Measurements from ENCODE around the gene ST6GALNAC3.

Gene ST6GALNAC3

GRCh38 chr1:76250271-76250670, 175.7 kb downstream of the ST6GALNAC3 start:
- DNase-seq (ENCODE audit: low read depth), result no peak

DNA sequence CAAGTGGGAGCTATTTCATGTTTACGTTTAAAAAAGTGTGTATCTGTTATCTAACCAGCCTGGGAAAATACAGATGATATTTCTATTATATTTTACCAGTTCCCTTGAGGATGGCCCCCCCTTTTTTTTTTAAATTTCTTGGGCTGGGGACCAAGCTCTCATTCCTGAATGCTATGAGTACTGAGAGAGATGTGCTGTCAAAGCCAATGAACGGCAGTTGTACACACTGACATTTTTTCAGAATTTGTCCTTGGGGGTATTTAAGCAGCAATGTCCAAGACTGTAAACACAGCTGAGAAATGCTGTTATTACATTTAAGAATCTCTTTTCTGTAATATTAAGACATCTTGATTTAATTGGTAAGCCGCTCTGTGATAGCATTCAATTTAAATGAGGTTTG, 177.9 kb downstream of the ST6GALNAC3 start:
- no peak for DNase-seq (ENCODE audit: low read depth)

DNA sequence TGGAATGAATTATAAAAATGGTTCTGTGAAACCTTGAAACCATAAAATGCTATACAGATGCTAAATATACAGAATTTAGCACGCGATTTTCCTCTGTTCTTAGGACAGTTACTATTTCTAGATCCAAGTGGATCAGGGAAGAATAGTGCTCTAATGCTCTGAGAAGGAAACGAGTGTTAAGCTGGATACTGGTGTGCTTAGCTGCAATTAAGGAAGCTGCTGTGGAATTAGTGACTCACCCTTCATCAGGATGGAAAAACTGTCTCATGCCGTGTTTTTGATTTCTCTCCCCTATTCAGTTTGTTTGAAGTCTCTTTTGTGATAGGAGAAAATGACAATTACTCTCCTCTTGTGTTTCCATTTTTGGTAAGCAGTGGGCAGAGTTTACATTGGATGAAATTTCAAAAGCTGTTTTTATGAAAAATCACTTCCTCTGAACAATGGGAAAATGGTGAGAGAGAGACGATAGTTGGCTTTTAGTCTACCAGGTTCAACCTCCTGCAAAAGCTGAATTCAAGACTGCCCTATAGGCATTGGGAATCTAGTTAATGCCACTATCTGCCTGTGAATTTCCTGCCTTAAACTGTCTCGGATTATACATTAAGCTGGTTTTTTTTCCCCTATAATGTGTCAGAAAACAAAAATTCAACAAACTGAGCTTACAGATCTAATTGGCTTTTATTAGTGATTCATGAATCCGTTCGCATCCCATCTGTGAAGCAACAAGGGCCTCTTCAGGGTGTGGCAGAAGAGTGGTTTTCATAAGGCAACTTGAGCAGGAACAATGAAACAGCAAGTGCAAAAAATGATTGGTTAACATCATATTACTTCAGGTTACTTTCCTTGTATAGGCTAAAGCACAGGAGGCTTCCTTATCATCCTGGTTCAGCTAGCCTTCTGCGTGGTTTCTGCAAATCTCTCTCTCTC, 179.8 kb downstream of the ST6GALNAC3 start:
- DNase-seq (ENCODE audit: low read depth), result no peak

GRCh38 chr1:76256289-76257223, 182.0 kb downstream of the ST6GALNAC3 start:
- no peak for DNase-seq (ENCODE audit: low read depth)

DNA sequence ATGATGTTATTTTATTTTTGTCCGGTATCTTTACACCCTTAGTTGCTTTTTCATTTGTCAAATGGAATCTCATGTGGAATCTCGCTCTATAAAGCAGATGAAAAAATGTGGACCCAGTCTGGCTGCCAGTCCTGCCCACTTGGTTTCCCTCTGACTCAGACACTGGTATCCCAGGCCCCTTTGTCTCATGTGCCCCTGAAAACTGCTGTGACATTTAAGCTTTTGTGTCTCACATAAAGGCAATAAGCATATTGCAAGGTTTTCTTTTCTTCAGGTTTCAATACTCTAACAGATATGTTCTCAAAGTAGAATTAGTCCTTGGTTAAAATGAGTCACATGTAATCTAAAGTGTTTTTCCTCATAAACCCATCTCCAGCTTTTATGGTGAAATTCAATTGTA, 183.3 kb downstream of the ST6GALNAC3 start:
- DNase-seq (ENCODE audit: low read depth), result no peak

DNA sequence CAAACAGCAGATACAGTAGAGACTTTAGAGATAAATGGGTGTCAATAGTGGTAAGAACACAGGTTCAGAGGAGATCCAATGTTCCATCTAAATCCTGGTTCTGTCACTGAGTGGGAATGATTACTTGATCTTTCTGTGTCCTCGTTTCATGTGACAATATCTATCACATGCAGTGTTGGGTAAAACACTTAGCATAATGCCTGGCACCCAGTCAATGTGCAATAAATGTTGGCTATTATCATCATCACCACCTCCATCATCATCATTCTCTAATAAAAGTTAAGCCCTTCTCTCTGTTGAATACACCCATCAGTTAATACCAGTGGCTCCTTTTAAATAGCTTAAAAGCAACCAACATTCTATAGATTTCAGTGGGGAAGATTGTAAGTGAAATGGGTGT, 184.7 kb downstream of the ST6GALNAC3 start:
- no peak for DNase-seq (ENCODE audit: low read depth)

DNA sequence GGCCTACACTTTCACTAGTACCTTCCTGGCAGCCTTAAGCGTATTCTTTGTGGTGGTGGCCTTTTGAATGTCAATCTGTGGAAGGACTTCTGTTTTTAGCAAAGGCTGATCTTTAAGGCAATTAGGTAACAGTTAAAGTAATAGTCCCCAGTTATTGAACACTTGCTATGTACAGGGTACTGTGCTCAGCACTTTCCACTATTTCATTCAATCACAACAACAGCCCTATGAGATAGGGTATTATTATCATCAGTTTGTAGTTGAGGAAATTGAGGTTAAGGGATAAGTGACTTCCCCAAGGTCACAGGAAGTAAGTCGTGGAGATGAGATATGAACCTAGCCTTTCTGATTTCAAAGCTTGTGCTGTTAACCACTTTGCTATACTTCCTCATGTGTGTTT, 185.7 kb downstream of the ST6GALNAC3 start:
- DNase-seq (ENCODE audit: low read depth), result no peak

DNA sequence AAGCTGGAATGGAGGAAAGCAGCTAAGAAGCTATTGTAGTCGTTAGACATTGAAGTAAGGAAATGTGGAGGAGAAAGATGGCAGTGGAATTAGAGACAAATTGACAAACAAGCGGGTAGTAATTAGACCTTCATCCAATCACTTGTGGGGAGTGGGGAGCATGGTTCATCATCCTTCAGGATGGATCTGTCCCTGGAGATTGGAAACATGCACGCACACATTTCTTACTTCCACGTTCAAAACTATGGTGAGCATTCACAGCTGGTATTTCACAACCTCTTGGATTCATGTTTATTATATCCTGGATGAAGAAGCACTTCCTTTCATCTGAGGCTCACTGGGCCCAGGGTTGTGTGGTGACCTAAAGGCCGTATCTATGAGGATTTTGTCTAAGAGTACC, 188.1 kb downstream of the ST6GALNAC3 start:
- no peak for DNase-seq (ENCODE audit: low read depth)

GRCh38 chr1:76264642-76265041, 190.1 kb downstream of the ST6GALNAC3 start:
- DNase-seq (ENCODE audit: low read depth), result no peak

DNA sequence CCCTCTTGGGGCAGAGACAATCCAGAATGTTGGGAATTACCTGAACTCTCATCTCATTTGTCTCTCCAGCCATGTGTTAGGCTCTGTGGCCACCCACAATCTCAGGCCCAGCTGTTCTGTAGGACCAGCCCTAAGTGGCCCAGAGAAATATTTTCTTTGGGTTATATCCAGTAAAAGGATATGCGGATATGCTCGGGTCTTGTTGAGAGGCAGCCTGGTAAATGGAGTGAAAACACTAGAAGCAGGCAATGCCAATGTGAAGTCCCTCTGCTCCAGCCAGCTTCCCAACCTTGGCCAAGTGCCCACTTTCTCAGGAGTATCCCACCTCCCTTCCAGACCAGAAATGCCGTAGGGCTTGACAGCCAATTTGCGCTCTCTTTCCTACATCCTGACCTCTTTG, 192.2 kb downstream of the ST6GALNAC3 start:
- no peak for DNase-seq (ENCODE audit: low read depth)

GRCh38 chr1:76267631-76268030, 193.1 kb downstream of the ST6GALNAC3 start:
- no peak for DNase-seq (ENCODE audit: low read depth)

- DNase-seq (ENCODE audit: low read depth), result no peak
Measured at GRCh38 chr1:76268341-76268740, 193.8 kb downstream of the ST6GALNAC3 start.

DNA sequence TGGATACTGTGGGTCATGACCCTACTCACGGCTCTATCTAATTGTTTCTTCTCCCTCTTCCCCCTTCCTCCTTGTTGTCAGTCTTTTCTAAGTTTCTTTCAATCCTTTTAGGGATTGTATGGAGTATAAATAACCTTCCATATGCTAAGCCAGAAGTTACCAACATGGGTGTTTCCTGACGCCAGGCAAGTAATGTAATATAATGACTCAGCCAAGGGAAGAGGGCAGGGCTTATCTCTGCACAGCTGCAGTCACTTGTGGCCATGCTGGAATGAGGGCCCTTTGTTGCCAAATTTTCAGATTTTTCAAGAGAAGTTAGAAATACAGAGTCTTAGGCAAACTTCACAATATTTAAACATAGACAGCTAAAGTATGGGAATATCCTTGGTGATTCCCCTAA, 194.6 kb downstream of the ST6GALNAC3 start:
- DNase-seq (ENCODE audit: low read depth), result no peak

DNA sequence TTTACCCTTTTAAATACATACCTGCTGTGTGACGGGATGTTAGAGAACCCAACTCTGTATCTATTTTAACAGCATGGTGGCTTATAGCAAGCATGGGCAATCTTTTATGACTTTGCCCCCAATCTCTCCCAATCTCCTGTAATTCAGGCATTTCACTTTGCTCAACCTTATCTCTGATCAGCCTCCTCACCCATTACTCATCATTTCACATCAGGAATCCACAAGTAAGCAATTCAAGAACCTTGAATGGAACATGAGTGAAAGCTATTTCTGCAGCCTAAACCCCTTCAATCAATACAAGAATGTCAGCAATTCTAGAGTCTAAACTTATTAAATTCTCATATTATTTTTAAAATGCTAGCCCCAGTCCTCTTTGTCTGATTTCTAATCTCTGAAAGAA, 199.8 kb downstream of the ST6GALNAC3 start:
- DNase-seq (ENCODE audit: low read depth), result no peak

DNA sequence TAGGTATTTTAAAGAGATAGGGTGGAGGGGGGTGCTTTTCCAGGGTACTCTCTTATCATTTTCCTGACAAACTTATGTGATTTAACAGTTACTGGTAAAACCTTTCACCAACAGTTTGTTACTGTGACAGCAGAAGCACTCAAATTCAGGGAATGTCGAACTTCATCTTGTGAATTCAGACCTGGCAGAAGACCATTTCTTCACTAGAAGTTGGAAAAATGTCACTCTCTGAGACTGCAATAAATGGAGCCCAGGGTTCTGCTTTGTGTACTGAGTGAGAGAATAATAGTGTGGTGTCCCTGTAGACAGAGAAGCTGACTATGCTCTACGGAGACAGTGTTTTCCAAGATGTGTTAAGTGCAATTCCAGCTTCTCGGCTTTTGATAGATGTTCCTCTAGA, 200.2 kb downstream of the ST6GALNAC3 start:
- no peak for DNase-seq (ENCODE audit: low read depth)

- DNase-seq (ENCODE audit: low read depth), result no peak
Measured at GRCh38 chr1:76278711-76279100, 204.2 kb downstream of the ST6GALNAC3 start.

- no peak for DNase-seq (ENCODE audit: low read depth)
Measured at GRCh38 chr1:76279101-76279748, 204.7 kb downstream of the ST6GALNAC3 start.

DNA sequence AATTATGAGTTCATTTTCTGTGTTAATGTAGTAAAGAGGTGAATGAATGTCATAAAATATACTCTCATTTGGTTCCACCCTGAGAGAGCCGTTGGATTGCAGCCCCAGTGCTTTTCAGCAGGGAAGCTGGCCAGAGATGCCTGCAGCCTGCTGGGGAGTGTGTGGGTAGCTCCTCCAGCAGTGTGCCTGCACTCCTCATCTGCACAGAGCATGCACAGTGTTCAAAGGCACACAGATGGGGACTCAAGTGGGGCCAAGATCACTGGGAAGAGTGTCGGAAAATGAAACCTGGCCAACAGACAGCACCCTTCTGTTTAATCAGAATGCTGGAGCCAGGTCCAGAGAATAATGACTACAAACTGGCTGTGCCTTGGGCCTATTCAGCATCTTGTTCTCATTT, 206.8 kb downstream of the ST6GALNAC3 start:
- no peak for DNase-seq (ENCODE audit: low read depth)

DNA sequence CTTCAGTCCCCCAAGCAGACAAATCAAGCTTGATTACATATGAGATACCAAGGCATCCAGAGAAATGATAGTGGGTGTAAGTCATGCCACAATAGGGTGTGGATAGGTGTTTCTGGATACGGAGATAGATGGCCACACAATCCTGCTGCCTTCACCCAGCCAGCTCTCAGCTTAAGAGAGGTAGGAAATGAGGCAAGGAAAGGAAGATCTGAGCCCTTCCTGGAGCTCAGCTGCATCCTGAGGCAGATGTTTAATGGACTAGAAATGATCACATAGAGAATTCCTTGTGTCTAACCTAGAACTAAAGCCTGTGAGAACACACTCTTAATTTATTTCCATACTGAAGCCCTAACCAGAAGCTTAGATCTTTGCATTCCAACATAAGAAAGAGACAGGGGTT, 210.3 kb downstream of the ST6GALNAC3 start:
- no peak for DNase-seq (ENCODE audit: low read depth)

DNA sequence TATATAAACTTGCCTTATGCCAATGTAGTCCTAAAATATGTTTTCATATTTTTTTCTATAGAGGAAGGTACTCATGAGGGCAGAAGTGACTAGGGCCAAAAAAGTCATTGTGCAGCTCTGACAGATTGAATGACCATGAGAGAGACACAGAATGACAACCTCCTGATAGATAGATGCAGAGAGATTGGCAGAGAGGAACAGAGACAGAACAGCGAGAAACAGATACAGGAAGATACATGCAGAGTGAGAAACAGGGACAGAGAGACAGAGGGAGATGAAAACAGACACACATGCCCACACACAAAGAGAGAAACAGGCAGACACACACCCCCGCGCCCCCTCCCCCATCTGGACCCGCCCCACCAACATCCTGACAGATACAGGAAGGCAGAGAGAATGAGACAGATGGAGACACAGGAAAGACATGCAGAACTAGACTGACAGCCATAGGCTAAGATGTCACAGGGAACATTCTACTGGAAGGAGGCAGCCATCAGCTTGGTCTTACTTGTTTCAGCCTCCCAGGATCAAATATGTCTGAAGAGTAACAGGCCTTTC, 211.1 kb downstream of the ST6GALNAC3 start:
- DNase-seq (ENCODE audit: low read depth), result peak; percentile 20

DNA sequence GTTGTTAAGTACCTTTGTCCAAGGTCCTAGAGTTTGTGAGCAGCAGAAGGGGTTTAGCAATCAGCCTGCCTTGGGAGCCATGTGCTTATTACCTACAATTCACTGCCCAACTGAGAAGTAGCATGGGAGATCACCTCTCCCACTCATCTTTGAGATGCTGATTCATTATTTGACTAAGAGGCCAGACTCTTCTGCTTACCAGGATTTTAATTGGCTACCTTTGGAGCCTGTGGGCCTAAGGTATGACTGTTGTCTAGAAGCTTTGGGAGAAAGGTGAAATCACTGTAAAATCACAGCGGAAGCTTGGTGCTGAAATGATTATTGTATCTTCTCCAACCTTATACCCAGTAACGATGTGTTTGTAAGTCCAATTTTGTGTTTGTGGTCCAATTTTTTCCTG, 213.4 kb downstream of the ST6GALNAC3 start:
- no peak for DNase-seq (ENCODE audit: low read depth)
